Dedifferentiated amniotic fluid mesenchymal stem cell (primary cell): ENCODE results near the gene BCR.

ENCODE experiments used
- DNase-seq: peaks from one replicate; pipeline ENCODE4 v3.0.0-alpha.2; 2016; ENCODE audit errors: extremely low spot score

BCR gene

GRCh38 chr22:23176645-23177027 lies 3.7 kb upstream of the BCR start:
- no peak for DNase-seq

GRCh38 chr22:23177197-23177596 lies 3.1 kb upstream of the BCR start:
- no peak for DNase-seq

DNA sequence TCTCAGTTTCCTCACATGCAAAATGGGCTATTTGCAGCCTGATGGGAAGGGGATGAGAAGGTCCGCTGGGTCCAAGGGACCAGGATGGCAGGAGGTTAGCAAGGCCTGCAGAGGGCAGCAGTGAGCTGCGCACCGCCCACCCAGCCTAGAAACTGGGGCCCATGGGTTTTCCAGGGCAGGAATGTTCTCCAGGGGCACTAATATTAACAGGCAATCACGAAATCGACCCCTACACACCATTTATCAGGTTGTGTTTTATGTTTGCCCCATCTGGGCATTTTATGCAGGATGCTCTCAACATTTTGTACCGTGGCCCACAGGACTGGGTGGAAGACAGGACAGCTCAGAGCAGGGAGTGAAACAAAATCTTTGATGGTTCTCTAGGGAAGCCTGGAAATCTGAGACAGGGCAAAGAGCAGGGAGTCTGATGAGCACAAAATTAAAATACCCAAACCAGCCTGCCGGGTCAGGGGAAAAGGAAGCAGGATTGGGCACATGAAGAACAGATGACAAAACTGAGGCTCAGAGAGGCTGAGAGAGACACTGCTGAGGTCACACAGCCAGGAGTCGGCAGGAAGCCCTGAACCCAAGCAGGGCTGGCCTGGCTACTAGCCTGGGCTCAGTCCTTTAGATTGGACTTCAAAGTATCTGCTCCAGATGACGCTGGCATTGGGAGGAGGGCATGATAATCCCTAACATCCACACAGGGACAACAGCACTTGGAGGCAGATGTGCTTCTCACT lies 1.6 kb upstream of the BCR start:
- DNase-seq: peak; percentile 19

DNA sequence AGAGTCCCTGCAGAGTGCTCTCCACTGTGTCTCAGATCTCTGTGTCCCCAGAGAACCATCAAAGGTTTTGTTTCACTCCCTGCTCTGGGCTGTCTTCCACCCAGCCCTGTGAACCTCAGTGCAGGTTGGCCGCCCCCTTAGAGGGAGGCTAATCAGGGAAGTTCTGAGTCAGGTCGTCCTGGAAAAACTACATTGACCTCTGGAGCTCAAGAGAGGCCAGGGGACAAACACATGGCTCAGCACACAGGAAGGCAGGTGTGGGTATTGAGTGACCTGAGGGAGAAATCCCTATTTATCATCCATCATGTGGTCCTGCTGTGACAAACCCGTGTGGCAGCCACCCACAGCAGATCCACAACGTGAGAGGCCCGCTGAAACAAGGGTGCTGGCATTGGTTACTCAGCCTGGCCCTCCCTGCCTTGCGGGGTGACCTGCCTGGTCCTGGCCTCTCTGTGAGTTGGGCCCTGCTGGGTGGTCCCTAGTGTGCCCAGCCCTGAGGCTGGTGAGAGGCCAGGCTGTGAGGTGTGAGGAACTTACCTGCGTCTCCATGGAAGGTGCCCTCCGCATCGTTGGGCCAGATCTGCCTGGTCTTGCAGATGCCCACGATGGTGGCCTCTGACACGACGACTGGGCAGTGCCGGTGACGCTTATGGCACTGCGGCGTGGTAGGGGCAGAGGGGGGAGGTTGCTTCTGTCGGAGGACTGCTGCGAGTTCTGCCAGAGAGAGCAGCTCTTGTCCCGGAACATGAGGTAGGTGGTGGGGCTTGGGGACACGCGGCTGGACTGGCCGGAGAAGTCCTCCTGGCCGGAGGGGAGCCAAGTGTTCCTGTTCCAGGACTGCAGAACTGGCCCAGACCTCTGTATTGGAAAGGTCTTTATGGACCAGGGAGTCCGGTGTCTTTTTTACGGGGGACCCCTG lies 669 bp upstream of the BCR start:
- DNase-seq: no peak

- DNase-seq: no peak
Observed at GRCh38 chr22:23180893-23181720, 798 bp downstream of the BCR start.

DNA sequence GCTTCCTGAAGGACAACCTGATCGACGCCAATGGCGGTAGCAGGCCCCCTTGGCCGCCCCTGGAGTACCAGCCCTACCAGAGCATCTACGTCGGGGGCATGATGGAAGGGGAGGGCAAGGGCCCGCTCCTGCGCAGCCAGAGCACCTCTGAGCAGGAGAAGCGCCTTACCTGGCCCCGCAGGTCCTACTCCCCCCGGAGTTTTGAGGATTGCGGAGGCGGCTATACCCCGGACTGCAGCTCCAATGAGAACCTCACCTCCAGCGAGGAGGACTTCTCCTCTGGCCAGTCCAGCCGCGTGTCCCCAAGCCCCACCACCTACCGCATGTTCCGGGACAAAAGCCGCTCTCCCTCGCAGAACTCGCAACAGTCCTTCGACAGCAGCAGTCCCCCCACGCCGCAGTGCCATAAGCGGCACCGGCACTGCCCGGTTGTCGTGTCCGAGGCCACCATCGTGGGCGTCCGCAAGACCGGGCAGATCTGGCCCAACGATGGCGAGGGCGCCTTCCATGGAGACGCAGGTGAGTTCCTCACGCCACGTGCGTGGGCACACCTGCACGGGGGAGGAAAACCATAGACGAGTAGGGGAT lies 1.5 kb downstream of the BCR start:
- DNase-seq: no peak

DNA sequence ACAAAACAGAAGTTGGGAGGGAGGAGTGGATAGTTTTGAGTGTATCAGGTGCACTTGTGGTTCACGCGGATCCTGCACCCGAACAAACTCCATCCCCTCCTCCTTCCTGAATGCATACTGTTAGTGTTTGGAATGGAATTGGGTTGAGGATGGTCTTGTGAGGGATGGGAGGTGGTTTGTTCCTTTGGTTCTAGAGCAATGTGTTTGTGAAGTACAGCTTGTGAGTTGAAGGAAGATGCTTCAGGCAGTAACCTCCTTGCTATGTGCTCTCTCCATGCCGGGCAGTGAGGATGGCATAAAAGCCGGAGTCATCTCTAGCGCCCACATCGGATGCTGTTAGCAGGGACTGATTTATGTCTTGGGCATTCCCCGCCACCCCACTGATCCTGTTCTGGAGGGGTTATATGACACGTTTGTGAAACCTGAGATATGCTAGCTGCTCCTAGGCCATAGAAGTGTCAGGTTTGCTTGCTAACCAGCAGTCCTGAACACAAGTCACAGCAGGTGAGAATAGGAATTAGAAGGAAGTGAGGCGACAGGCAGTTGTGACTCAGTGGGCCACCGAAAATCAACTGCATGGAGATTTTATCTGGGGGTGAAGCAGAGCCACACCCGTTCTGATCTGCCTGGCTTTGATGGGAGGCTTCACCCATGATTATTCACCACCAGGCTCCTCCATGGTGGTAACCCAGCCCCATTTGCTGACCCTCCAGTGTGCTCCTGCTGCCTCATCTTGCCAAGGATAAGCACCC lies 2.2 kb downstream of the BCR start:
- peak; percentile 17 for DNase-seq

- DNase-seq: no peak
Observed at GRCh38 chr22:23183061-23183698, 2.9 kb downstream of the BCR start.

DNA sequence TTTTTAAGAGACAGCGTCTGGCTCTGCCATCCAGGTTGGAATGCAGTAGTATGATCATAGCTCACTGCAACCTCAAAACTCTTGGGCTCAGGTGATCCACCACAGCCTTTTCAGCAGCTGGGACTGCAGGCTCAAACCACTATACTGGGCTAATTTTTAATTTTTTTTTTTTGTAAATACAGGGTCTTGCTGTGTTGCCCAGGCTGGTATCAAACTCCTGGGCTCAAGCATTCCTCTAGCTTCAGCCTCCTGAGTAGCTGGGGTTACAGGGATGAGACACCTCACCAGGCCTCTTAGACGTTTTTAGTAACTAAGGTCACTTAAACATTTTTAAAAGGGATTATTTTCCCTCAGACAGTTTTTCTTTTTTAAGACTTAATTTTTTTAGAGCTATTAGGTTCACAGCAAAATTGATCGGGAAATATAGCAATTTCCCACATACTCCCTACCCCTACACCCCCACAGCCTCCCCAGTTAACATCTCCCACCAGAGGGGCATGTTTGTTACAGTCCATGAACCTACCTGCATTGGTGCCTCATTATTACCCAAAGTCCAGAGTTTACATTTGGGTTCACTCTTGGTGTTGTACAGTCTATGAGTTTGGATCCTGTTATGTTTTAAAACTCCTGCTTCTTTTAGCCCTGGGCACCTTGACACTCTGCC lies 3.9 kb downstream of the BCR start:
- DNase-seq: no peak

GRCh38 chr22:23184764-23185113 lies 4.4 kb downstream of the BCR start:
- DNase-seq: no peak

DNA sequence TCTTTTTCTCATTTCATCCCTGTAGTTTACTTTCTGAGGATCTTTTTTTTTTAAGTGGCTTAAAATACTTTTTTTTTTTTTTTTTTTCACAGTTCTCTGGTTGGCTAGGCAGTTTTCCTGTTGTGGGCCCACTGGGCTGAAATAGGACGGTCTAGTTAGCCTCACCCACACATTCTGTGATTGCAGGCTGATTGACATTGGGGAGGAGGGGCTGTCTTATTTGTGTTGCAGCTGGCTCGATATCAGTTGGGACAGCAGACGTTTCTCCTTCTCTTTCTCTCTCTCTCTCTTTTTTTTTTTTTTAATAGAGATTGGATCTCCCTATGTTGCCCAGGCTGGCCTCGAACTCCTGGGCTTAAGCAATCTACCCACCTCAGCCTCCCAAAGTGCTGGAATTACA lies 6.9 kb downstream of the BCR start:
- DNase-seq: no peak

DNA sequence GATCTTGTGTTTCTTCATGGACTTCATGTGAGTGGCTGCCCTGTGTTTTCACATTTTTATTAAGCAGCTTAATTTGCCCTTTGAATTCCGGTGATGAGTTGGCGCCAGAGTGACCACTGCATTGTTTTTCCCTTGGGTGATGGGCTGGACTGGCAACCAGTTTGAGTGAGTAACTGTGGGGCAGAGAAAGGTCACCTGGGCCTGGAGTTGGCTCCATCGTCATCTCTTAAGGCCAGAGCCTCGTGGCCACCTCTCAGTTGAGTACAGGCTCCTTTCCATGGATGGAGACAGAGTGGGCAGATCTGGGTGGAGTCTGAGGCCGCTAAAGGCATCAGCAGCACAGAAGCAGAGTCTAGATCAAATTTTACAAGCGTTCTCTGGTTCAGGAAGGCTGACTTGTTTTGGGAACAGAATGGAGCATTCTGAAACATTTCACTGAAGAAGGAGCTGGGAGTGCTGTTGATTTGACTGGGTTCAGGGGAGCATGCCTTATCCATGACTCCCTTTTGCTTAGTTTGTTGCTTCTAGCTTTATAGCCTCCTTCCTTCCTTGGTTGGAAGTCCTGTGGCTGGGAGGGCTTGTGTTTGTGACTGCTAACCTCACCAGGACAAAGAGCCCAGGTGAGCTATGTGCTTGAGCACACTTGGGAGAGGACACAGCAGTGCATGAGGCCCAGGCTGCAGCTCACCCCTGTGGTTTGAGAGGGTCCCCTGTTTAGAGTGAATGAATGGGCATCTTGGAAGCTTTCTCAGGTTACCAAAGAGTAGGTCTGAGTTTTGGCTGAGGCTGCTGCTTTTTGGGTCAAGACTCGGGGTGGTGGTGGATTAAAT lies 7.8 kb downstream of the BCR start:
- DNase-seq: no peak

DNA sequence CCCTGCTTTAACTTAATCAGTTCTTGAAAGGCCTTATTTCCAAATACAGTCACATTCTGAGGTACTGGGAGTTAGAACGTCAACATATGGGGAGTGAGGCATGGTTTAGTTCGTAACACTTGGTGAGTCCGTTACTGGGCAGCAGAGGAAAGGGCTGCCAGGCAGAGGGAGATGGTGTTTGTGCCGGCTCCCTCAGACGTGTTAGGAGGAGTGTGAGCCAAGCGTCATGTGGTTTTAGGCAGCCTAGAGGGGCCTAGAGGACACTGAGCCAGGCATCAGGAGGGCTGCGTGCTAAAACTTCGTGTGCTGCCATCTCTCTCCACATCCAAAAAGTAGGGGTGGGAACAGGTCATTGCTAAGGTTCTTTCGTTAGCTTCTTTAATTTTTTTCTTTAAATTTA lies 10.2 kb downstream of the BCR start:
- DNase-seq: no peak

GRCh38 chr22:23192133-23192532 lies 11.8 kb downstream of the BCR start:
- no peak for DNase-seq

GRCh38 chr22:23192558-23192957 lies 12.2 kb downstream of the BCR start:
- no peak for DNase-seq

- DNase-seq: no peak
Observed at GRCh38 chr22:23193196-23193827, 13.0 kb downstream of the BCR start.

DNA sequence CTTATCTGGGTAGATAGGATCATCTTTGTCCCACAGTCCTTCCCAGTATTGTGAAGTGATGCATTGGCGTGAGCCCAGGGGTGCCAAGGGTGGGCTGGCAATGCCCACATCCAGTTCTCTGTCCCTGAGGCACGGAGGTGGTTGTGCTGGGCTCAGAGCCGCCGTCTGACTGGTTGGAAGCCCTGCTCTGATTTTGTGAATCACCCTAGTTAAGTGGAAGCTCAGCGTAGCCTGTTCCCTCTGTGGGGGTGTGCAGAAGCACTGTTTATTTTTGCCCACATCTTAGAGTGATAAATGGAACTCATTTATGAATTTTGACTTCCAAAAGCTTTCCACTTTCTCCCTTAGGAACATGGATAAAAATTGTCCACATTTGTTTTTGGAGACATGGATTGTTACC lies 13.6 kb downstream of the BCR start:
- no peak for DNase-seq

- DNase-seq: no peak
Observed at GRCh38 chr22:23196165-23196564, 15.9 kb downstream of the BCR start.

DNA sequence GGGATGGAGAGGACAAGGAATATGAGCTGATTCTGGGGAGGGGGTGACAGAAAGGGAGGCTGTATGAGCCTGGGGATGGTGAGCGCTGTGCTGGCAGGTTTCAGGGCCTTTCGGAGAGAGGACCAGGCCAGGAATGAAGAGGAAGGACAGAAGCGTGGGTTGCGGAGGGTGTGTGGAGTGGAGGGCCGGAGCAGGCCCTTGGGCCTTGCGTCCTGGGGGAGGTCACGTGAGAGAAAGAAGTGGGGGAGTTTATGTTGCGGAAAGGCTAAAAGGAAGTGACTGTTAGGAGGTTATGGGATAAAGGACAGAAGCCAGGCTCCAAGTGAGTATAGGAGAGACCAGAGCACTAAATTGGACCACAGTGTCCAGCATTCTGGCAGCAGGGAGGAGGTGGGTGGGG lies 17.5 kb downstream of the BCR start:
- DNase-seq: no peak
